ELF-1 (cell line): ENCODE data around the gene SPATA33.
"Not testable (repeated sequence)": the region's sequence is repeated elsewhere in the genome, so short reads cannot be mapped to it uniquely, and the experiment has no call there.

ENCODE experiments used
- DNase-seq: peaks from one replicate; pipeline ENCODE4 v3.0.0-alpha.2; 2016; ENCODE audit warnings: low read depth, low spot score

Gene SPATA33

GRCh38 chr16:89629827-89630610, 27.6 kb upstream of the SPATA33 start:
- DNase-seq = no peak

GRCh38 chr16:89633064-89633631, 24.5 kb upstream of the SPATA33 start:
- DNase-seq = no peak

GRCh38 chr16:89634463-89635385, 22.9 kb upstream of the SPATA33 start:
- DNase-seq = not testable (repeated sequence)

GRCh38 chr16:89636663-89637062, 21.0 kb upstream of the SPATA33 start:
- DNase-seq = no peak

GRCh38 chr16:89637379-89637778, 20.3 kb upstream of the SPATA33 start:
- DNase-seq = no peak

- DNase-seq = no peak
These were observed 19.2 kb upstream of the SPATA33 start for GRCh38 chr16:89638455-89638854.

- no peak for DNase-seq
These were observed 18.3 kb upstream of the SPATA33 start for GRCh38 chr16:89639385-89639784.

- DNase-seq = no peak
These were observed 16.0 kb upstream of the SPATA33 start for GRCh38 chr16:89641458-89642119.

GRCh38 chr16:89642574-89642973, 15.1 kb upstream of the SPATA33 start:
- DNase-seq = no peak

- DNase-seq = no peak
These were observed 13.8 kb upstream of the SPATA33 start for GRCh38 chr16:89643769-89644300.

GRCh38 chr16:89645122-89645521, 12.5 kb upstream of the SPATA33 start:
- no peak for DNase-seq

GRCh38 chr16:89646270-89646669, 11.4 kb upstream of the SPATA33 start:
- no peak for DNase-seq

GRCh38 chr16:89646906-89647305, 10.7 kb upstream of the SPATA33 start:
- DNase-seq = no peak

- DNase-seq = no peak
These were observed 6.1 kb upstream of the SPATA33 start for GRCh38 chr16:89651584-89651983.

- DNase-seq = no peak
These were observed 3.9 kb upstream of the SPATA33 start for GRCh38 chr16:89653656-89654295.

- no peak for DNase-seq
These were observed 2.5 kb upstream of the SPATA33 start for GRCh38 chr16:89655062-89655643.

GRCh38 chr16:89656435-89657121, 1.1 kb upstream of the SPATA33 start:
- DNase-seq = no peak

- peak; percentile 53 for DNase-seq
These were observed 714 bp downstream of the SPATA33 start for GRCh38 chr16:89658221-89658879.

GRCh38 chr16:89660146-89660545, 2.5 kb downstream of the SPATA33 start:
- DNase-seq = no peak
